NT2/D1 (cell line): ENCODE measurements around the gene CCDC32.

Source experiments
- SUZ12 ChIP-seq: IDR thresholded peaks from 2 replicates; pipeline ENCODE4 v1.6.1; 2011; ENCODE audit not compliant: insufficient read length, insufficient read depth; ENCODE audit errors: extremely low read depth
- YY1 ChIP-seq: IDR thresholded peaks from 2 replicates; pipeline ENCODE4 v1.6.1; 2011; ENCODE audit not compliant: insufficient read length, insufficient read depth
- ZNF274 ChIP-seq: IDR thresholded peaks from 2 replicates; pipeline ENCODE4 v1.6.1; 2011; ENCODE audit warnings: mild to moderate bottlenecking, low read depth, low read length

GRCh38 chr15:40545457-40545856 is 19.4 kb downstream of the CCDC32 start:
- no peak for TF ChIP-seq YY1
- TF ChIP-seq ZNF274, result no peak
- TF ChIP-seq SUZ12, result no peak
